ENCODE data around the gene SKIC3.

GRCh38 chr5:95591490-95591901 lies 36.7 kb upstream of the SKIC3 start:
- TF ChIP-seq GATA3 (IDR thresholded peaks at IDR 0.05; ENCODE audit: low read depth, low read length) = no peak
- no peak for TF ChIP-seq GATA2 (IDR thresholded peaks at IDR 0.05; ENCODE audit: low read depth, low read length)

Measured in SH-SY5Y (cell line).